Measurements from ENCODE around the gene RNU1-2. TPM values are rescaled to one million over a fixed set of nuclear protein-coding genes. Genes with fewer than 3 reads are reported as not detected.
A peak's percentile ranks its signal among the peaks of the same experiment; 100 is the strongest.

The RNU1-2 gene
- total and polyA plus RNA-seq, 2 of the 8 experiments (the other 6 are each of a cell fraction or from before 2014, with no cell fraction given): 145 to 1,303 TPM

- TF ChIP-seq TAF7 (optimal IDR thresholded peaks at IDR 0.05; ENCODE audit: borderline replicate concordance, low read depth, low read length) (peak; percentile 99), KDM5A (IDR thresholded peaks at IDR 0.05; ENCODE audit: low read length) (no peak), EP300 (IDR thresholded peaks at IDR 0.05; ENCODE audit: borderline replicate concordance in 1 of 2, low read depth in 2 of 2, low read length in 2 of 2) (peak; percentile 13 to 44; a peak in 2 of 3 replicates), TBP (IDR thresholded peaks at IDR 0.05; ENCODE audit: low read depth, low read length) (peak; percentile 97), POLR2AphosphoS5 (IDR thresholded peaks at IDR 0.05; ENCODE audit: low read depth, low read length) (peak; percentile 96), TCF12 (IDR thresholded peaks at IDR 0.05; ENCODE audit: low read depth, low read length) (peak; percentile 57; the same call in 1 of the 2 replicates), BRCA1 (IDR thresholded peaks at IDR 0.05; ENCODE audit: low read depth, low read length) (no peak)
Measured at GRCh38 chr1:16905110-16905867, 9.5 kb downstream of the RNU1-2 start (continued).

Measured in H1 (cell line).